ENCODE measurements around the gene KRT14. TPM values are rescaled to one million over a fixed set of nuclear protein-coding genes. Genes with fewer than 3 reads are reported as not detected.

Gene KRT14
- total RNA-seq, 4 donors from 2014 or later, result 7,400 to 12,534 (median 10,685) TPM

DNA sequence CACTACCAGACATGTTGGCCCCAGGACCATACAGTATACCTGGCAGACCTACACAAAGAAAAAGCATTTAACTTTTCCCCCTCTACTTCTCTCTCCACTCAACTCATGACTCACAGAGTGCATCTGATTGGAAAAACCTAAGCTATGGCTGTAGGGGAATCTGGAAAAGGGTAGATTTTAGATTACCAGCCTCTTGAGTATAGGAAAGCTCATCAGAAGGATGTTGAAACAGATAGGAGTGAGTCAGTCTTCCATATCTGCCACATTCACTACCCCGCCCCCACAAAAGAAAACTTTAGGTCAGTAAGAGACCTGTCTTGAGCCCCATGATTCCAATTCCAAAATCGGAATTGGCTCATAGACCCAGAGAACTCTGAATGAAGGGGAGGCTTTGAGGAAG, 27.1 kb downstream of the KRT14 start:
- Histone ChIP-seq H3K36me3 (no peaks in the 10 kb centered on the region), H3K9me3 (no peaks in the 10 kb centered on the region), H3K4me3 (no peak overlapping the region), H3K27ac (no peak overlapping the region), H3K27me3 (peaks cover 17% of the 10 kb centered on the region), H3K4me1 (no peaks in the 10 kb centered on the region)
- no peak for DNase-seq (ENCODE audit: low spot score in 2 of 2)
- 88% methylated on average over 2 of the region's 2 CpGs for WGBS
- TF ChIP-seq POLR2A (IDR thresholded peaks at IDR 0.05), result no peak
- TF ChIP-seq, protein P1, sequence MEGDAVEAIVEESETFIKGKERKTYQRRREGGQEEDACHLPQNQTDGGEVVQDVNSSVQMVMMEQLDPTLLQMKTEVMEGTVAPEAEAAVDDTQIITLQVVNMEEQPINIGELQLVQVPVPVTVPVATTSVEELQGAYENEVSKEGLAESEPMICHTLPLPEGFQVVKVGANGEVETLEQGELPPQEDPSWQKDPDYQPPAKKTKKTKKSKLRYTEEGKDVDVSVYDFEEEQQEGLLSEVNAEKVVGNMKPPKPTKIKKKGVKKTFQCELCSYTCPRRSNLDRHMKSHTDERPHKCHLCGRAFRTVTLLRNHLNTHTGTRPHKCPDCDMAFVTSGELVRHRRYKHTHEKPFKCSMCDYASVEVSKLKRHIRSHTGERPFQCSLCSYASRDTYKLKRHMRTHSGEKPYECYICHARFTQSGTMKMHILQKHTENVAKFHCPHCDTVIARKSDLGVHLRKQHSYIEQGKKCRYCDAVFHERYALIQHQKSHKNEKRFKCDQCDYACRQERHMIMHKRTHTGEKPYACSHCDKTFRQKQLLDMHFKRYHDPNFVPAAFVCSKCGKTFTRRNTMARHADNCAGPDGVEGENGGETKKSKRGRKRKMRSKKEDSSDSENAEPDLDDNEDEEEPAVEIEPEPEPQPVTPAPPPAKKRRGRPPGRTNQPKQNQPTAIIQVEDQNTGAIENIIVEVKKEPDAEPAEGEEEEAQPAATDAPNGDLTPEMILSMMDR (IDR thresholded peaks at IDR 0.05), result no peak
- TF ChIP-seq EP300 (IDR thresholded peaks at IDR 0.05), result no peak
- no peak for TF ChIP-seq POLR2AphosphoS5 (IDR thresholded peaks at IDR 0.05)

DNA sequence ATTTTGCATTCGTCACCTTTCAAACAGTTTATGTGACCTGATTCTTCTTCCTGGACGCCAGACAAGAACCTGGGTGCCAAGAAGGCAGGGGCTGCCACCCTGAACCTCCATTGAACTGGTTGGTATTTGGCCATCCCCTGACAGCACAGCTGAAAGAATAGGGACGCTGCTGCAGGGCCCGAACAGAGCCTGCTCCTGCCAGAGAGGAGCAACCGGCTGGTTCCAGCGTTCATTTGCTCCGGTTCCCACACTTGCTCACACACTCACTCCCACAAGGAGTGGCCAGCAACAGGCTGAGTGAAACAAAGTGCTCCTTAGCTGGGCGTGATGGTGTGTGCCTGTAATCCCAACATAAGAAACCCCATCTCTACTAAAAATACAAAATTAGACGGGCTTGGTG, 29.8 kb downstream of the KRT14 start:
- Histone ChIP-seq H3K27me3 (peaks cover 14% of the 10 kb centered on the region), H3K9me3 (no peaks in the 10 kb centered on the region), H3K27ac (no peak overlapping the region), H3K4me3 (no peak overlapping the region), H3K4me1 (no peaks in the 10 kb centered on the region), H3K36me3 (no peaks in the 10 kb centered on the region)
- 82% methylated on average over 8 of the region's 9 CpGs for WGBS
- no peak for DNase-seq (ENCODE audit: low spot score in 2 of 2)
- TF ChIP-seq POLR2A (IDR thresholded peaks at IDR 0.05) (no peak), POLR2AphosphoS5 (IDR thresholded peaks at IDR 0.05) (no peak), EP300 (IDR thresholded peaks at IDR 0.05) (no peak)
- TF ChIP-seq, protein P1 (IDR thresholded peaks at IDR 0.05), result no peak

DNA sequence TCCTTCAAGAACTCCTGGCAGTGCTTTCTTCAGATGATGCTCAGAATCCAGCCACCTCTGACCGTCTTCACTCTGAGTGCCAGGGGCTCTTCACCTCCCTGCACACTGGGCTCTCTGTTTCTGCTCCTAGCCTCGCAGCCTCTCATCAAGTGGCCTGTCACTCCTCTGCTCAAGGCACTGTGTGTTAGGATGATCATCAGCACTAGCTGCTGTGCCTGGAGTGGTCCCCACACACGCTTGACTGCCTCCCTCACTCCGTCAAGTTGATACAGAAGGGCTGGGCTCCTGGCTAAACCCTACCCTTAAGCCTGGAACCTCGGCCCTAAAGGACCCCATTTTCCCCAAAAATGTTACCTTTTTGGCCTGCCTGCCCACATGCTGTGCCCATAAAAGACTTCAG, 30.4 kb downstream of the KRT14 start:
- no peak for TF ChIP-seq EP300 (IDR thresholded peaks at IDR 0.05)
- no peak for TF ChIP-seq POLR2AphosphoS5 (IDR thresholded peaks at IDR 0.05)
- TF ChIP-seq, protein P1 (IDR thresholded peaks at IDR 0.05), result no peak
- TF ChIP-seq POLR2A (IDR thresholded peaks at IDR 0.05), result no peak
- Histone ChIP-seq H3K27ac (no peak overlapping the region), H3K4me3 (no peak overlapping the region), H3K4me1 (no peaks in the 10 kb centered on the region), H3K9me3 (no peaks in the 10 kb centered on the region), H3K36me3 (no peaks in the 10 kb centered on the region), H3K27me3 (peaks cover 14% of the 10 kb centered on the region)
- DNase-seq (ENCODE audit: low spot score in 2 of 2), result no peak
- WGBS, result 77% methylated on average over 5 of the region's 5 CpGs

DNA sequence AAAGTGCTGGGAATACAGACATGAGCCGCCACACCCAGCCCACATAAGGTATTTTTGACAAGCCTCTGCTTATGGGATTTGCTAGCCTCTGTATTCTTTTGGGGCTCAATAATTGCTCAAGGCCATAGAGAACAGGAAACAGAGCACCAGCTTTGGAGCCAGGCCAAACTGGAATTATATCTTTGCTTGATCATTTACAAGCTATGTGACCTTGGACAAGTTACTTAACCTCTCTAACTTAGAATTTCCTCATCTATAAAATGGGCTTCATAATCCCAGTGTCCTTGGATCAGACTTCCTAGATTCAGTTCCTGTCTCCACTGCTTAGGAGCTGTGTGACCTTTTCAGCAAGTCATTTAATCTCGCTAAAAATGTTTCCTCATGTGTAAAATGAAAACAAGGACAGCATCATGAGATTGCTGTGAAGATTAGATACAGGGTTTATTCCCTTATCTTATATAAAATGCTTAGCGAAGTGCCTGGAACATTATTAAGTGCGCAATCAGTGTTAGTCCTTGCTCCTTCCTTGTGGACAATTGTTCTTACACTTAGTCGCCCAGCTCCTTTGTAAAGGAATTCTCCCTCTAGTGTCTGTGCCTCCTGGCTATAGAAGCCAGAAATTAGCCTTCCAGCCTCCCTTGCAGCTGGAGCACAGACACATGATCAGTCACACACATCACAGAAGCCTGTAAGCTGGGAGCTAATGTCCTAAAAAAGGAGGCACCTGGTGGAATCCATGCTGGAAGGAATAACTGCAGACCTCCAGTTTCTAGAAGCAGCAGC, 31.4 kb downstream of the KRT14 start:
- Histone ChIP-seq H3K27me3 (peaks cover 12% of the 10 kb centered on the region), H3K4me3 (no peak overlapping the region), H3K36me3 (no peaks in the 10 kb centered on the region), H3K27ac (no peak overlapping the region), H3K9me3 (no peaks in the 10 kb centered on the region), H3K4me1 (no peaks in the 10 kb centered on the region)
- TF ChIP-seq POLR2A (IDR thresholded peaks at IDR 0.05) (no peak), POLR2AphosphoS5 (IDR thresholded peaks at IDR 0.05) (no peak), EP300 (IDR thresholded peaks at IDR 0.05) (no peak)
- TF ChIP-seq, protein P1 (IDR thresholded peaks at IDR 0.05), result no peak
- no peak for DNase-seq (ENCODE audit: low spot score in 2 of 2)
- WGBS, result 81% methylated on average over 5 of the region's 5 CpGs

DNA sequence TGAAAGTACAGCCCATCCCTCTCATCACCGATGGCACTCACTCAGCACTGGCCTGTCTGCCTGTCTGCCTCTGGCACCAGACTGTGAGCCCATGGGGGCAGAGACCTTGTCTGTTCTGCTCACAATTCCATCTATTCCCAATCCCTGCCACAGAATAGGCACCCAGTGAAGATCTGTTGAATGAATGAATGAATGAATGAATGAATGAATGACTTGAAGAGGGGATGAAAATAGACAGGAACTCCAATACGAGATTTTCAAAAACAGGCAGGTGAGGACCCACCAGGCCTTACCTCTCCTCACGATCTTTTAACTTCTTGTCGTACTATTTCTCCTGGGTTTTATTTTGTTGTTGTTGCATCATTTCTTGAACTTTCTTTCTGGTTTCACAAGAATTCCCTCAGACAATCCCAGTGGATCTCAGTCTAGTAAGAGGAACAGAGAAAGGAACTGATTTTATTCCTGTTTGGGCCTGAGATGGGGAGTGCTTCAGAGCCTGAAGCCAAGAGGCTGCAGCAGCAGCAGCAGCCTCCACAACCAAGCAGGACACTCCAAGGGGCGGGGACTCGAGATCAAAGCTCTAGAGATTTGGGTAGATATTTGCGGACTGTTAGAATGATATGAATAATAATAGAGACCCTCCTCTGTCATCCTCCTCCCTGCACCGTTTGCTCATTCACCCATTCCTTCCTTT, 32.6 kb downstream of the KRT14 start:
- Histone ChIP-seq H3K4me3 (no peak overlapping the region), H3K36me3 (no peaks in the 10 kb centered on the region), H3K4me1 (peaks cover 6% of the 10 kb centered on the region), H3K9me3 (no peaks in the 10 kb centered on the region), H3K27ac (no peak overlapping the region), H3K27me3 (peaks cover 6% of the 10 kb centered on the region)
- WGBS, result 76% methylated on average over 8 of the region's 8 CpGs
- DNase-seq (ENCODE audit: low spot score in 2 of 2), result no peak
- TF ChIP-seq EP300 (IDR thresholded peaks at IDR 0.05) (no peak), POLR2AphosphoS5 (IDR thresholded peaks at IDR 0.05) (no peak), POLR2A (IDR thresholded peaks at IDR 0.05) (no peak)
- TF ChIP-seq, protein P1 (IDR thresholded peaks at IDR 0.05), result no peak

Data from suprapubic skin (tissue), 4 donors.